NK-92 treated with Interleukin-12 subunit alpha and Interleukin-12 subunit beta, amount 100 ng/mL, for 24 hours (cell line): ENCODE data around the gene GTF2F2.

Experiments used
- DNase-seq: peaks from one replicate; lab custom pipeline; 2025; lab: John Stamatoyannopoulos, UW

Gene GTF2F2

DNA sequence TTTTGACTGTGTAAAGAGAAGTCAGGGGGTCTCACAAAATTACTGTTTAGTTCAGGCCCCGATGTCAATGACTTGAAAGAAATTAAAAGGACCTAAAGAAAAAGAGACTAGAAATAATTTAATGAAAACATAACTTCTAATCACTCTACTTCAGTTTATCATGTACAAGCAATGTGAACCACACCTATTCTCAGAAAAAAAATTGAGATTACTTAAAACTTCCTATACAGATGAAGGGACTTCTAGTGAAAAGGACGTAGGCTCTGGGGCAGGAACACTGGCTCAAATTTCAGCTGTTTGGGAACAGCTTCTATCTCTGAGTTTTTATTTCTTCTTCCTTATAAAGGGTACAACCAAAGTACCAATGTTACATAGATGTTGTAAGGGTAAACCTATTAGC is 182.7 kb downstream of the GTF2F2 start:
- DNase-seq: no peak

DNA sequence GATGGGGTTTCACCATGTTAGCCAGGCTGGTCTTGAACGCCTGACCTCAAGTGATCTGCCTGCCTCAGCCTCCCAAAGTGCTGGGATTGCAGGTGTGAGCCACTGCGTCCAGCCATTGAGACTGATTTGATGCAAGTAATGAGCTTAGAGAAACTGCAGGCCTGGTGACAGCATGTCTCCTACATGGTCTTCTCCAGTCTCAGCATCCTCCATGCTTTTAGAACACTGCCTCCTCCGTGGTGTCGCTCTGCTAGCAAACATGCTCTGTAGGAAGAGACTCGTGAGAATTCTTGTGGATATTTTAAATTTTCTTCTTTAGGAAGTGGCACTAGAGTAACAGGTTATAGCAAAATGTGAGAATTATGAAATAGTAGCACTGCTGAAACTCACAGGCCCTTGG is 183.6 kb downstream of the GTF2F2 start:
- no peak for DNase-seq

DNA sequence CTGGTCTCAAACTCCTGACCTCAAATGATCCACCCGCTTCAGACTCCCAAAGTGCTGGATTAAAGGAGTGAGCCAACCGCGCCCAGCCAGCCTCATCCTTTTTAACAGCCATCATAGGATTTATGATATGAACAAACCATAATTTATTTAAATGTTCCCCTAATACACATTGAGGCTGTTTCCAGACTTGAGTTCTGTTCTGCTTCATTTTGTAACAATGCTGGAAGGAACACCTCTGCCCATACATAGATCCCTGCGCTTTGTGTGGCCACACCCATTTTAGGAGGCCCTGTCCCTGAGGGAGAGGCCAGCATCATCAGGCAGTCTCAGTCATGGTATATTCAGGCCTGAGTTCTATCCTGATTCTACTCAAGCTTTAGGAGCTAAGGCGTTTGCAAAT is 184.8 kb downstream of the GTF2F2 start:
- DNase-seq: no peak

GRCh38 chr13:45306966-45307365 is 186.7 kb downstream of the GTF2F2 start:
- no peak for DNase-seq

GRCh38 chr13:45310341-45311131 is 190.2 kb downstream of the GTF2F2 start:
- no peak for DNase-seq

- no peak for DNase-seq
Measured at GRCh38 chr13:45314822-45315221, 194.5 kb downstream of the GTF2F2 start.

DNA sequence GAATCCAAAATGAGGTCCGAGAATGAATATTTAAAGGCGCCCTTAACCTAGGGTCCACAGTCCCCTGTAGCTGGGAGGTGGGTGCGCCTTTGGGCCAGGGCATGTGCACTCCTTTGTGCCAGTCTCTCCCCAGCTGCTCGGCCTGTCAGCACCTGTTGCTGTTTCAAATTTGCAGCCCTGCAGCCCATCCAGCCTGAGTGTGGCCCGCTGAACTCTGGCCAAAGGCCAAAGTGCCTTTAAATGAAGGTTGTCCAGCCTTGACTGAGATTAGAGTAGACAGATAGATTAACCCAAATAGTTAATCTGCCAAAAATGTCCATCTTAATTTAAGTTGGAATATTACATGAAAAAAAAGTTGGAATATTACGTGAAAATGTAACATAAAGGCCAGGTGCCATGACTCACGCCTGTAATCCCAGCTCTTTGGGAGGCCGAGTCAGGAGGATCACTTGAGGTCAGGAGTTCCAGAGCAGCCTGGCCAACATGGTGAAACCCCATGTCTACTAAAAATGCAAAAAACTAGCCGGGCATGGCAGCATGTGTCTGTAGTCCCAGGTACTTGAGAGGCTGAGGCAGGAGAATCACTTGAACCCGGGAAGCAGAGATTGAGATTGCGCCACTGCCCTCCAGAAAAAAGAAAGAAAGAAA is 195.3 kb downstream of the GTF2F2 start:
- DNase-seq: no peak

GRCh38 chr13:45316338-45316737 is 196.0 kb downstream of the GTF2F2 start:
- DNase-seq: no peak

GRCh38 chr13:45316996-45317395 is 196.7 kb downstream of the GTF2F2 start:
- DNase-seq: no peak

DNA sequence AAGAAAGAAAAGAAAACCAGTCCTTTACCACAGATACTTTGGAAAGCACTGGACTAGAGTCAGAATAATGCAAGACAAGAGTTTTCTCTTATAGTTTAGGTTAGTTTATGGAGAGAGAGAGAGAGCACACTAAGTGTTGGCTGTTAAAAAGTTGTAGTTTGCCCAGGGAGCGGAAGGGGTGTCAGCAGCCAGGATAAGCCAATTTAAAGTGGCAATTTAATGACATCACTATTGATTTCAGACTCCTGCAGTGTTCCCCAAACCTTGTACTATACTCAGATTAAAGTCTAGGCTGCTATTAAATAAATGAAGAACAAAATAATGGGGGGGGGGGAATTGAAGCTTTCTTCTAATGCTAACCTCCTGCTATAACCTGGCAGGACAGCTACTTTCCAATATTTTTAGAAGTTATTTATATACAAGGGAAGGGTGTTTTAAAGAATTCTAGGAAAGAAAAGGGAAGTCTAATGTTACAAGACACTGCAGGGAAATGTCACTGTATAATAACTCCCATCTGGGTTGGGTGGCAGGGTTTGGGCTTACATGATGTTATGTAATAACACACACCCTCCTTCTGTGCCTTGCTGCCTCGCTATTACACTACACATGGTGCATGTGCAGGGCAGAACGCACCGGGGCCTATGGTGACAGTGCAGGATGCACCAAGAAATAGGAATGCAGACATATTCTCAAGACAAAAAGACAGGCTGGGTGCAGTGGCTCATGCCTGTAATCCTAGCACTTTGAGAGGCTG is 200.7 kb downstream of the GTF2F2 start:
- DNase-seq: no peak

GRCh38 chr13:45325806-45326205 is 205.5 kb downstream of the GTF2F2 start:
- DNase-seq: no peak

DNA sequence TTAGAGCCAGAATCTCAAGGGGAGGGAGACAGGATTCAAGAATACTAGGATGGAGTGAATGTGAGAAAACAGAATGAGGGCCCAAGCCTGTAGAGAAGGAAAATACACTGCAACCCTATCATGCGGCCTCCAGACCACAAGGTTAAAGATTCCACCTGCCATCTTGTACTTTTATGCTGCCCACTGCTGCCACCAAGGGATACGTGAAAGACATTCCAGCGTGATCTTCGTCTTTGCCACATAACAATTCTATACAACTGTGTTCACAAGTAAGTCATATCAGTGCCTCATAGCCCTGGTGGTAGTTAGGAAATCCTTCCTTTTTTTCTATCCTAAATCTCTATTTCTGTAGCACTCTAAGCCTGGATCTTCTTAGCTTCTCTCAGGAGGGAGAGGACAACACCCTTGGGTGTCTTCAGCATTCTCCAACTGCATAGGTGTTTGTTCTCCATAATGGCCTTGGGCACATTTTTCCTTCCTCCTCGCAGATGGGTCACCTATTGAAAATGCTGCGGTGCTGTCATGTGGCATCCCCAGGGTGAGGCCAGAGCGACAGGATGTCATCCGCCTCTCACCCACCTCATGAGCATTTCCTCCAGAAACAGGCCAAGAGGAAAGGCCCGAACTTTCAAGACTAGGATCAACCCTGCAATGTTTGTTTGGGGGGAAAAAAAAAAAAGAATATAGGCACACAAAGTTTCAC is 207.1 kb downstream of the GTF2F2 start:
- no peak for DNase-seq

GRCh38 chr13:45328661-45329111 is 208.4 kb downstream of the GTF2F2 start:
- no peak for DNase-seq

- DNase-seq: no peak
Measured at GRCh38 chr13:45331123-45331619, 210.9 kb downstream of the GTF2F2 start.

- no peak for DNase-seq
Measured at GRCh38 chr13:45331692-45332035, 211.4 kb downstream of the GTF2F2 start.

- DNase-seq: no peak
Measured at GRCh38 chr13:45332036-45332830, 211.9 kb downstream of the GTF2F2 start.

- DNase-seq: no peak
Measured at GRCh38 chr13:45332831-45333219, 212.5 kb downstream of the GTF2F2 start.

GRCh38 chr13:45333251-45333976 is 213.1 kb downstream of the GTF2F2 start:
- no peak for DNase-seq
